Liver (tissue), 9 donors: ENCODE results near the gene SLC17A2. TPM values are rescaled to one million over a fixed set of nuclear protein-coding genes. Genes with fewer than 3 reads are reported as not detected.

ENCODE experiments used
- DNase-seq: peaks from one replicate; pipeline ENCODE4 v3.0.0-alpha.2; 2017; ENCODE audit warnings: low spot score
- H3K27ac ChIP-seq, 2 donors: one replicate each; pipeline ENCODE4 v1.7.0; 2013; ENCODE audit warnings: inconsistent platforms in 2 of 2, low read length in 2 of 2, control low read depth in 1 of 2, low read depth in 1 of 2, mild to moderate bottlenecking in 1 of 2
- H3K27me3 ChIP-seq, 4 donors: one replicate each; pipeline versions ENCODE4 v1.6.1 to v1.7.0; 2013; ENCODE audit warnings: low read length in 3 of 4, inconsistent platforms in 1 of 4, mild to moderate bottlenecking in 1 of 4, moderate library complexity in 1 of 4; ENCODE audit not compliant: control insufficient read depth in 4 of 4, insufficient read depth in 4 of 4
- H3K36me3 ChIP-seq, 4 donors: one replicate each; pipeline versions ENCODE4 v1.6.1 to v1.7.0; 2013; ENCODE audit warnings: low read length in 3 of 4, mild to moderate bottlenecking in 3 of 4, low read depth in 1 of 4, moderate library complexity in 1 of 4; ENCODE audit not compliant: control insufficient read depth in 4 of 4, insufficient read depth in 3 of 4
- H3K4me1 ChIP-seq, 4 donors: one replicate each; pipeline versions ENCODE4 v1.6.1 to v1.7.0; 2013; ENCODE audit warnings: low read length in 3 of 4, mild to moderate bottlenecking in 3 of 4, moderate library complexity in 1 of 4; ENCODE audit not compliant: control insufficient read depth in 4 of 4, insufficient read depth in 4 of 4
- H3K4me3 ChIP-seq, 3 donors: one replicate each; pipeline versions ENCODE4 v1.6.1 to v1.7.0; 2013; ENCODE audit warnings: low read length in 3 of 3, control low read depth in 1 of 3, low read depth in 1 of 3, mild to moderate bottlenecking in 1 of 3
- H3K9ac ChIP-seq, 2 donors: one replicate each; pipeline ENCODE4 v1.7.0; 2013; ENCODE audit warnings: low read length in 2 of 2, mild to moderate bottlenecking in 2 of 2, moderate library complexity in 2 of 2, control low read depth in 1 of 2, low read depth in 1 of 2
- H3K9me3 ChIP-seq, 4 donors: one replicate each; pipeline versions ENCODE4 v1.6.1 to v1.7.0; 2013; ENCODE audit warnings: low read length in 3 of 4; ENCODE audit not compliant: control insufficient read depth in 4 of 4
- CTCF ChIP-seq: fragments of 150-350 bp; IDR thresholded peaks from 2 replicates; pipeline ENCODE4 v1.5.1; 2017; ENCODE audit warnings: improper control_type of control experiment, low read depth, low read length; ENCODE audit not compliant: missing input control
- FOXA2 ChIP-seq: IDR thresholded peaks from 2 replicates; pipeline ENCODE4 v1.6.1; 2016; ENCODE audit warnings: antibody characterized with exemption
- HNF4A ChIP-seq, 2 donors: conservative IDR thresholded peaks; 2 replicates each; pipeline ENCODE4 v1.6.1; 2016; ENCODE audit warnings: antibody characterized with exemption in 2 of 2, mild to moderate bottlenecking in 2 of 2
- HNF4G ChIP-seq: IDR thresholded peaks from 2 replicates; pipeline ENCODE4 v1.6.1; 2016; ENCODE audit warnings: antibody characterized with exemption
- JUND ChIP-seq, 2 donors: IDR thresholded peaks; 2 replicates each; pipeline ENCODE4 v1.6.1; 2016; ENCODE audit warnings: antibody characterized with exemption in 2 of 2
- MAX ChIP-seq: IDR thresholded peaks from 2 replicates; pipeline ENCODE4 v1.6.1; 2016; ENCODE audit warnings: antibody characterized with exemption
- NR2F2 ChIP-seq: IDR thresholded peaks from 2 replicates; pipeline ENCODE4 v1.6.1; 2016; ENCODE audit warnings: antibody characterized with exemption
- RAD21 ChIP-seq, 2 donors: IDR thresholded peaks; 2 replicates each; pipeline ENCODE4 v1.6.1; 2016; ENCODE audit warnings: antibody characterized with exemption in 2 of 2, mild to moderate bottlenecking in 2 of 2
- RXRA ChIP-seq, 2 donors: IDR thresholded peaks; 2 replicates each; pipeline ENCODE4 v1.6.1; 2017 to 2018; ENCODE audit warnings: antibody characterized with exemption in 2 of 2, mild to moderate bottlenecking in 1 of 2
- YY1 ChIP-seq: IDR thresholded peaks from 2 replicates; pipeline ENCODE4 v1.6.1; 2016; ENCODE audit warnings: antibody characterized with exemption, mild to moderate bottlenecking
- WGBS: extraction: QIAGEN DNeasy Blood & Tissue Kit; methylation state at CpG from one replicate; pipeline ENCODE4 v1.1.7; 2013; 5-methylcytosine and 5-hydroxymethylcytosine counted together
- polyA plus RNA-seq, 2 donors: library from polyadenylated mRNA; stranded (reverse) in 1 of 2; unstranded in 1 of 2; fragments of 200-250 nt in 1 of 2; fragments of >200 nt in 1 of 2; fragmentation: Nextera tagmentation in 1 of 2; extraction: Ambion mirVana in 1 of 2; gene quantifications; one replicate each; pipeline versions ENCODE4 v1.2.1 to v1.2.3, GENCODE V29; 2013 to 2015
- total RNA-seq, 2 donors: library from RNA; depleted of rRNA; stranded (reverse); fragments of >200 nt; gene quantifications; one replicate each; pipeline ENCODE4 v1.2.3, GENCODE V29; 2014
- TF ChIP-seq, protein P1 (sequence below): IDR thresholded peaks from 2 replicates; pipeline ENCODE4 v1.6.1; 2016; ENCODE audit warnings: antibody characterized with exemption
- TF ChIP-seq, protein P2 (sequence below): IDR thresholded peaks from 2 replicates; pipeline ENCODE4 v1.6.1; 2016; ENCODE audit warnings: antibody characterized with exemption
- donor health status: healthy.
- donor health status: healthy.
- donor health status: healthy.
- donor health status: healthy.
- donor health status: healthy.

Gene SLC17A2
- total and polyA plus RNA-seq, 4 donors = 26.2 to 88.1 (median 37.8) TPM

DNA sequence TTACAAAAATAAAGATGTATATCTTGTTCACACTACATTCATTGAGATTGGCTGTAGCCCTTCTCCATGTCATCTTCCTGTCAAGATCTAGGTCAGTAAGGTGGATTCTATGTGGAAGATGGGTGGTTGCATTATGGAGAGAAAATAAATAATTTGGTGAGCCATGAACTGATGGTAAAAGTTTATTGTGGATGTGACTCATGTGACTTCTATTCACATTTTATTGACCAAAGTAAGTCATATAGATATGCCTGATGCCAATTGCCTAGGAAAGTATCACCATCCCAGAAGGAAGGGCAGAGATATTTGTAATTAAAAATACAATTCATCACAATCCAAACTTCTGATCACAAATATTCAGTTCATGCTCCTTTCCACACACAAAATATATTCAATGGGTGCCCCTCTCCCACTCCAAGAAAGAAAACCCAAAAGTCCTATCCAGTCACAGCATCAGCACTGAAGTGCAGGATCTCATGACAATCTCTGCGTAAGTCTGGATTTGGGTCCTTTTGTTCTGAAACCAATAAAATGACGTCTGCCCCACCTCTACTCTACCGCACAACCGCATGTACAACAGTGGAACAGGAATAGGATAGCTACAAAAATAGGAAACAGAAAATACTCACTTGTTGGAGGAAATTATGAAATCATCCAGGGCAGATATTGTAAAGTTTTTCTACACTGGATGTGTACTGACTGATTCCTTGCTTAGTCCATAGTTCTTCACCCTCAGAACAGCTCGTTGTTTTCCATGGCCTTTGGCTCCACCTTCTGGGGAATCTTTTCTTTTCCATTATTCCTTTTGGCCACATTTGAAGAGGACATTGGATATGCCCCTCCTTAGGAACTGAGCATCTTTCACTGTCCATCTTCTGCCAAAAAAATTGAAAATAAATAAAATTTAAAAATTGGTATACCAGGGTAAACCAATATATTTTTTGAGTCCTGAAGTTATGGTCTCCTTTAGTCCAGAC, 40.3 kb downstream of the SLC17A2 start:
- TF ChIP-seq CTCF (peak; percentile 65), YY1 (no peak), JUND (IDR thresholded peaks at IDR 0.05) (no peak), RXRA (IDR thresholded peaks at IDR 0.05) (peak in 1 of 2 donors; percentile 28), HNF4A (conservative IDR thresholded peaks at IDR 0.05) (peak; percentile 32 to 35), RAD21 (IDR thresholded peaks at IDR 0.05) (peak; percentile 98 to 99), MAX (no peak)
- Histone ChIP-seq H3K9ac (no peak overlapping the region), H3K9me3 (no peaks in the 10 kb centered on the region), H3K27ac (no peak overlapping the region), H3K27me3 (no peaks in the 10 kb centered on the region), H3K36me3 (no peaks in the 10 kb centered on the region), H3K4me1 (peaks cover 0 to 9% (median 6%) of the 10 kb centered on the region in 4 donors), H3K4me3 (no peak overlapping the region)
- DNase-seq = no peak
- 49% methylated on average over 5 of the region's 5 CpGs for WGBS

DNA sequence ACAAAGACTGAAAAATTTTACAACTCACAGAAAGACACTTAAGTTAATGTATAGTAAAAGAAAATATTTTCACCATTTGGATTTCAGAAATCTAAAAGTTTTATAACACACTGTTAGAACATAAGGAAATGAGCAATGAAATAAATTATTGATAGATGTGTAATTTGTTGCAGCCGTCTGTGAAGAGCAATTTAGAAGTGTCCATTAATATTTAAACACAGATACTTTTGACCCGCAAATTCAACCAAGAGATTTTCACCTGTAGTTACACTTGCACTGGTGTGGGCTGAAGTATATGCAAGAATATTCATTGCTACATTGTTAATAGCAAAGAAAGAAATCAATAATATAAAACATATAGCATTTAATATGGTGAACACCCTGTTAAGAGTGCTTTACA, 41.9 kb downstream of the SLC17A2 start:
- H3K27me3 ChIP-seq = no peaks in the 10 kb centered on the region
- no peak overlapping the region for H3K9ac ChIP-seq
- no peaks in the 10 kb centered on the region for H3K9me3 ChIP-seq
- H3K4me3 ChIP-seq = no peak overlapping the region
- no peaks in the 10 kb centered on the region for H3K36me3 ChIP-seq
- H3K27ac ChIP-seq = no peak overlapping the region
- no peak for TF ChIP-seq FOXA2
- TF ChIP-seq CTCF = no peak
- no peak for TF ChIP-seq MAX
- no peak for TF ChIP-seq JUND (IDR thresholded peaks at IDR 0.05)
- no peak for TF ChIP-seq HNF4G
- no peak for TF ChIP-seq HNF4A (conservative IDR thresholded peaks at IDR 0.05)
- TF ChIP-seq, protein P1, sequence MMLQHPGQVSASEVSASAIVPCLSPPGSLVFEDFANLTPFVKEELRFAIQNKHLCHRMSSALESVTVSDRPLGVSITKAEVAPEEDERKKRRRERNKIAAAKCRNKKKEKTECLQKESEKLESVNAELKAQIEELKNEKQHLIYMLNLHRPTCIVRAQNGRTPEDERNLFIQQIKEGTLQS = no peak
- 37% methylated on average over 2 of the region's 2 CpGs for WGBS
- no peak for DNase-seq
- H3K4me1 ChIP-seq = peaks cover 3 to 19% (median 10%) of the 10 kb centered on the region in 4 donors

- Histone ChIP-seq H3K27ac (no peak overlapping the region), H3K27me3 (no peaks in the 10 kb centered on the region), H3K9me3 (no peaks in the 10 kb centered on the region), H3K4me1 (peaks cover 3 to 21% (median 12%) of the 10 kb centered on the region in 4 donors), H3K36me3 (no peaks in the 10 kb centered on the region), H3K9ac (no peak overlapping the region), H3K4me3 (no peak overlapping the region)
- 95% methylated on average over 2 of the region's 2 CpGs for WGBS
- DNase-seq = no peak
- TF ChIP-seq, protein P2, sequence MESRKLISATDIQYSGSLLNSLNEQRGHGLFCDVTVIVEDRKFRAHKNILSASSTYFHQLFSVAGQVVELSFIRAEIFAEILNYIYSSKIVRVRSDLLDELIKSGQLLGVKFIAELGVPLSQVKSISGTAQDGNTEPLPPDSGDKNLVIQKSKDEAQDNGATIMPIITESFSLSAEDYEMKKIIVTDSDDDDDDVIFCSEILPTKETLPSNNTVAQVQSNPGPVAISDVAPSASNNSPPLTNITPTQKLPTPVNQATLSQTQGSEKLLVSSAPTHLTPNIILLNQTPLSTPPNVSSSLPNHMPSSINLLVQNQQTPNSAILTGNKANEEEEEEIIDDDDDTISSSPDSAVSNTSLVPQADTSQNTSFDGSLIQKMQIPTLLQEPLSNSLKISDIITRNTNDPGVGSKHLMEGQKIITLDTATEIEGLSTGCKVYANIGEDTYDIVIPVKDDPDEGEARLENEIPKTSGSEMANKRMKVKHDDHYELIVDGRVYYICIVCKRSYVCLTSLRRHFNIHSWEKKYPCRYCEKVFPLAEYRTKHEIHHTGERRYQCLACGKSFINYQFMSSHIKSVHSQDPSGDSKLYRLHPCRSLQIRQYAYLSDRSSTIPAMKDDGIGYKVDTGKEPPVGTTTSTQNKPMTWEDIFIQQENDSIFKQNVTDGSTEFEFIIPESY = no peak
- TF ChIP-seq NR2F2 = no peak
- TF ChIP-seq CTCF = no peak
These were observed 44.4 kb downstream of the SLC17A2 start for GRCh38 chr6:25886066-25886465.
